ENCODE measurements around the gene ZNF222. TPM values are rescaled to one million over a fixed set of nuclear protein-coding genes. Genes with fewer than 3 reads are reported as not detected.

Gene ZNF222
- 7.0 and 8.0 TPM in 2 replicates for total RNA-seq

DNA sequence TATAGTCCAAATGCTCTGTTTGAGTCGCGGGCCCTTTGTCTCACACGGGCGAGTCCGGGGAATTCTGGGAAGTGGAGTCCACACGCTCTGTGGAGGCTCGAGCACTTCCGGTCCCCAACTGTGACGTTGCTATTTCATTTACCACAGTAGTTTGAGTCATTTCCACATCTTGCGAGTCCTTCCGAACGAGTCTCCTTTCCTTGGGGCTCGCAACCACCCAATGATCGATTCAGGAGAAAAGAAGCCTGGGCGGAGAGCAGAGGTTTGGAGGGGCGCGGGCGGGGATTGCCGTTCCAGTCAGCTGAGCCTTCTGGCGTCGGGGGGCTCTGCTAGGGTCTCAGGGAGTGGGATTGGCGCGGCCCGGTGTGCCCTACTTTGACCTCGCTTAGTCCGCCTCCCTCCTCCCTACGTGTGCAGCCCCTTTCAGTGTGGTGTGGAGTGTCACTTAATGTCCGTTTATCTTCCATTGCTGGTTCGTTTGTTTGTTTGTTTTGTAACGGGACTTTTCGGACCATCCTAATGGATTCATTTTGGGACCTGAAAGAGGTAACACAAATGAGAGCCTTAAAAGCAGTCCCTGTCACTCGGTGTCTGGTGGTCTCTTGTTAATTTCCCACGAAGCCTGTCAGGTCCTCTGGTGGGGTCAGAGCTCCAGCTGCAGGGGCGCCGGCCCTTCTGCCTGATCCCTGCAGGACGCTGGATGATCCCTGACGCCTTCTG lies at the start of gene ZNF222:
Gene ZNF222 (plus strand): TSS at position 163 of the 720 bp plus-strand sequence. CDS start 58 bp downstream, at position 221.

DNA sequence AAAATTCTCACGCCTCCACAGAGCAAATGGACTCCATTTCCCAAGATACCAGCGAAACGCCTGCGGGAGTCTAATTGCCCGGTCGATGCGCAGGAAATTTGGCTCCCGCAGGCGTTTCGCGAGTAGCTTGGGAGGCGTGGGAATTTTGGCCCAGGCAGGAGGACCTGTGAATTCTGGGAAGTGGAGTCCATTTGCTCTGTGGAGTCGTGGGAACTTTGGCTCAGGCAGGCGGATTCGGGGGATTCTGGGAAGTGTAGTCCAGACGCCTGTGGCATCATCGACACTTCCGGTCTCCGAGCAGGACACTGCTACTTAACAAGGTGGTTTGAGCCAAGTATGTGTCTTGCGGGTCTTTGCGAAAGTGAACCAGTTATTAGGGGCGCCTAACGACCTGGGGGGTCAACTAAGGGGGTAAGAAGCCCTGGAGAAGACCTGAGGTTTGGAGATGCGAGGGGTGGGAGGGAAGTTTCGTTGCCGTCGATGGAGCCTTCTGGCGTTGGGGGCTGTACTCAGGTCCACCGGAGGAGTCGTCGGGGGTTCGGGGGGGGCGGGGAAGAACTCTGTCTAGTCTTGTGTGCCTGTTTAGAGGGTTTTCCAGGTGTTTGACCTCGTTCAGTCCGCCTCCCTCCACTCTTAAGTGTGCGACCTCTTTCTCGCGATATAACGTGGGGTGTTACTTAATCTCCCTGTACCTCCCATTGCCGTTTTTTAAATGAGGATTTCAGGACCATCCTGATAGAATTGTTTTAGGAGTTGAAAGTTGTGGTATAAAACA lies 41.1 kb upstream of the ZNF222 start, which contains the start of gene ZNF155:
Gene ZNF155 (plus strand): TSS at position 277 of the 775 bp plus-strand sequence. CDS start 4,356 bp downstream, outside the sequence.

GRCh38 chr19:44002566-44003460 lies 22.4 kb upstream of the ZNF222 start, which contains the start of gene ZNF230:
TSS of gene ZNF230 (plus strand) at chr19:44002957. CDS start at chr19:44007079, 4,122 bp downstream.

DNA sequence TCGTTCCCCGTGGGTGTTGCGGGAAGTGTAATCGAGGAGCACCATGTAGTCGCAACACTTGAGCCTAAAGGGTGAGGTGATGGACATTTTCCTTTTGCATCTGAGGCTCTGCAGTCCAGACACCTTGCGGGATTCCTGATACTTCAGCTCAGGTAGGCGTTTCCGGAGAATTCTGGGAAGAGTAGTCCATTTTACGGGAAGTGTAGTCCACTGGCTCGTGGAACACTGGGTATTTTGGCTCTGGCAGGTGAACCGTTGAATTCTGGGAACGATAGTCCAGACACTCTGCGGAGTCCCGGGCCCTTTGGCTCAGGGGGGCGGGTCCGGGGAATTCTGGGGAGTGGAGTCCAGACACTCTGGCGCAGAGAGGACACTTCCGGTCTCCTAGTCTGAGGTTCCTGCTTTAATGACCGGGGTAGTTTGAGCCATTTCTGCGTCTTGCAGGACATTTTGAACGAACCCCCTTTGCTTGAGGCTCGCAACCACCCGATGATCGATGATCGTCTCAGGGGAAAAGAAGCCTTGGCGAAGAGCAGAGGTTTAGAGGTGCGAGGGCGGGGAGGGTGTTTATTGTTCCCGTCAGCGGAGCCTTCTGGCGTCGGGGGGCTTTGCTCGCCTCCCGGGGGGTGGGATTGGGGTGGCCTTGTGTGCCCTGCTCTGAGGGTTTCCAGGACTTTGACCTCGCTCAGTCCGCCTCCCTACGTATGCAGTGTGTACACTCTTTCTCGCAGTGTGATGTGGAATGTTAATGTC lies 26.6 kb downstream of the ZNF222 start, which contains the start of gene ZNF223:
Gene ZNF223 (plus strand): TSS at position 387 of the 753 bp plus-strand sequence. CDS start 3,141 bp downstream, outside the sequence.

DNA sequence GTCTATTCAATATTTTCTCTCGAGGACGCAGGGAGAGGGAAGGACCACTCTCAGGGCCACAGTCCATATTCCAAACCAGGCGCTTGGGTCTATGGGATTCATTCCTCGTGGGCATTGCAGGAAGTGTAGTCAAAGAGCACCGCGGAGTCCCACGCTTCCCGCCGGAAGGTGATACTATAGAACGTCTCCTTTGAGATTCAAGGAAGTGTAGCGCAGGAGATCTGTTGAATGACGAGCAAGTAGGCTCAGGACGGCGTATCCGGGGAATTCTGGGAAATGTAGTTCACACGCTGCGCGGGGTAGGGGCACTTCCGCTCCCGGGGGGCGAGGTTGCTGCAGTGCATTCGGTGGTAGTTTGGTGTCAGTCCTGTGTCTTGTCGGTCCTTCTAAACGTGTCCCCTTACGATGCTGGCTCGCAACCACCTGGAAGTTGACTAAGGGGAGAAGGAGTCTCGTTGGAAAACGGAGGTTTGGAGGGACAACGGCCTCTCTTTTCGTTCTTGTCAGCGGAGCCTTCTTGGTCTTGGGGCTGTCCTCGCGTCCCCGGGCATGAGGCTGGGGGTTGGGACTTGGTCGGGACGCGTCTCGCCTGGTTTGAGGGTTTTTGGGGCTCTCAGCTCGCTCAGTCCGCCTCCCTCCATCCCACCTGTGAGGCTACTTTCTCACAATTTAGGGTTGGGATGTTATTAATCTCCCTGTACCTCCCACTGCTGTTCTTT lies 46.8 kb downstream of the ZNF222 start, which contains the start of gene ZNF284:
Gene ZNF284 (plus strand): TSS at position 336 of the 719 bp plus-strand sequence. CDS start 4,231 bp downstream, outside the sequence.

Other genes with a start within 250 kb of the ZNF222 start
- gene KCNN4, start 244.4 kb upstream of the ZNF222 start, total RNA-seq = 0.28 and 0.55 TPM in 2 replicates
- gene LYPD5, start 222.9 kb upstream of the ZNF222 start, total RNA-seq = 0.14 and 0.74 TPM in 2 replicates
- gene ZNF283, start 198.1 kb upstream of the ZNF222 start, total RNA-seq = 11.4 and 14.1 TPM in 2 replicates
- 3.3 and 3.4 TPM in 2 replicates for gene ZNF404, start 141.4 kb upstream of the ZNF222 start, total RNA-seq
- gene ZNF45, start 90.1 kb upstream of the ZNF222 start, total RNA-seq = 16.8 and 20.5 TPM in 2 replicates
- gene ZNF221, start 74.2 kb upstream of the ZNF222 start, total RNA-seq = 6.8 and 7.4 TPM in 2 replicates
- 4.9 and 7.8 TPM in 2 replicates for gene ZNF155, start 41.2 kb upstream of the ZNF222 start, total RNA-seq
- gene ZNF230, start 22.4 kb upstream of the ZNF222 start, total RNA-seq = 4.6 and 4.7 TPM in 2 replicates
- 4.1 TPM in 2 replicates for gene ZNF223, start 26.7 kb downstream of the ZNF222 start, total RNA-seq
- 2.7 and 3.2 TPM in 2 replicates for gene ZNF284, start 46.8 kb downstream of the ZNF222 start, total RNA-seq
- gene ZNF224, start 69.0 kb downstream of the ZNF222 start, total RNA-seq = 22.9 and 28.2 TPM in 2 replicates
- 7.5 and 8.0 TPM in 2 replicates for gene ZNF225, start 88.0 kb downstream of the ZNF222 start, total RNA-seq
- gene ZNF234, start 116.2 kb downstream of the ZNF222 start, total RNA-seq = 9.0 and 12.6 TPM in 2 replicates
- 21.1 and 22.9 TPM in 2 replicates for gene ZNF226, start 139.7 kb downstream of the ZNF222 start, total RNA-seq
- gene ZNF227, start 187.2 kb downstream of the ZNF222 start, total RNA-seq = 18.6 and 18.9 TPM in 2 replicates
- 0.83 and 1.7 TPM in 2 replicates for gene ZNF233, start 234.5 kb downstream of the ZNF222 start, total RNA-seq